CD14-positive monocyte (primary cell): ENCODE data around the gene ARL4D. TPM values are rescaled to one million over a fixed set of nuclear protein-coding genes. Genes with fewer than 3 reads are reported as not detected.
"Not testable (repeated sequence)": the region's sequence is repeated elsewhere in the genome, so short reads cannot be mapped to it uniquely, and the experiment has no call there.

Experiments
- DNase-seq, 3 donors: peaks; one replicate each; pipeline ENCODE4 v3.0.0-alpha.2; 2011 to 2022
- H2AFZ ChIP-seq: 2 replicates; pipeline ENCODE4 v1.6.0; 2012; ENCODE audit warnings: mild to moderate bottlenecking, low read depth, low read length, inconsistent platforms; ENCODE audit not compliant: insufficient read depth, poor library complexity, severe bottlenecking
- H3K27ac ChIP-seq, 2 donors: 1 replicate in 1 of 2; 2 replicates in 1 of 2; pipeline ENCODE4 v1.5.1; 2012 to 2013; ENCODE audit warnings: low read length in 2 of 2, control low read depth in 1 of 2, inconsistent platforms in 1 of 2, low read depth in 1 of 2, mild to moderate bottlenecking in 1 of 2
- H3K27me3 ChIP-seq, 2 donors: one replicate each; pipeline versions ENCODE4 v1.6.0 to v1.6.1; 2011 to 2013; ENCODE audit warnings: low read length in 2 of 2; ENCODE audit not compliant: control insufficient read depth in 2 of 2, insufficient read depth in 2 of 2
- H3K36me3 ChIP-seq, 2 donors: replicated peaks in 1 of 2; 1 replicate in 1 of 2; 2 replicates in 1 of 2; pipeline versions ENCODE4 v1.5.1 to v1.6.1; 2012 to 2013; ENCODE audit warnings: low read length in 2 of 2, control low read depth in 1 of 2, inconsistent platforms in 1 of 2, mild to moderate bottlenecking in 1 of 2; ENCODE audit not compliant: insufficient read depth in 2 of 2, control insufficient read depth in 1 of 2
- H3K4me1 ChIP-seq, 2 donors: 1 replicate in 1 of 2; 2 replicates in 1 of 2; pipeline versions ENCODE4 v1.5.1 to v1.6.1; 2012 to 2013; ENCODE audit warnings: low read length in 2 of 2, control low read depth in 1 of 2, inconsistent platforms in 1 of 2, mild to moderate bottlenecking in 1 of 2, moderate library complexity in 1 of 2; ENCODE audit not compliant: insufficient read depth in 2 of 2, control insufficient read depth in 1 of 2
- H3K4me2 ChIP-seq: replicated peaks from 2 replicates; pipeline ENCODE3; 2012; ENCODE audit warnings: low read length, moderate library complexity, mild to moderate bottlenecking; ENCODE audit not compliant: poor library complexity, severe bottlenecking; ENCODE audit errors: extremely low read depth
- H3K4me3 ChIP-seq, 3 experiments: fragments of 200-600 bp in 1 of 3; sonication (generic) in 1 of 3; replicated peaks in 1 of 3; 1 replicate in 2 of 3; 2 replicates in 1 of 3; pipeline ENCODE4 v1.5.1; 2011 to 2013; ENCODE audit warnings: low read length in 3 of 3, mild to moderate bottlenecking in 3 of 3, control low read depth in 2 of 3, low read depth in 2 of 3, inconsistent platforms in 1 of 3, moderate library complexity in 1 of 3
- H3K79me2 ChIP-seq: 2 replicates; pipeline ENCODE4 v1.6.0; 2012; ENCODE audit warnings: mild to moderate bottlenecking, control low read depth, inconsistent platforms, low read length, moderate library complexity; ENCODE audit not compliant: insufficient read depth
- H3K9ac ChIP-seq: 2 replicates; pipeline ENCODE4 v1.6.0; 2017; ENCODE audit warnings: low read length, mild to moderate bottlenecking; ENCODE audit not compliant: insufficient read depth, poor library complexity, severe bottlenecking
- H3K9me3 ChIP-seq, 2 donors: replicated peaks in 1 of 2; 1 replicate in 1 of 2; 2 replicates in 1 of 2; pipeline versions ENCODE4 v1.5.1 to v1.6.1; 2012 to 2013; ENCODE audit warnings: low read length in 2 of 2, control low read depth in 1 of 2; ENCODE audit not compliant: control insufficient read depth in 1 of 2, insufficient read depth in 1 of 2
- H4K20me1 ChIP-seq: 2 replicates; pipeline ENCODE4 v1.6.0; 2012; ENCODE audit warnings: mild to moderate bottlenecking, low read length, control low read depth, moderate library complexity; ENCODE audit not compliant: insufficient read depth
- H3K27ac Mint-ChIP-seq, 7 donors: one replicate each; pipeline ENCODE4 v1.8.0; 2020; ENCODE audit warnings: mild to moderate bottlenecking in 7 of 7, mixed read lengths in 7 of 7, moderate library complexity in 6 of 7, inconsistent platforms in 2 of 7
- H3K27me3 Mint-ChIP-seq, 3 donors: one replicate each; pipeline ENCODE4 v1.8.0; 2021 to 2022; ENCODE audit warnings: low read depth in 3 of 3, mild to moderate bottlenecking in 3 of 3, mixed read lengths in 3 of 3, moderate library complexity in 3 of 3, inconsistent platforms in 1 of 3
- H3K36me3 Mint-ChIP-seq, 2 donors: one replicate each; pipeline ENCODE4 v1.8.0; 2020; ENCODE audit warnings: mixed read lengths in 2 of 2, inconsistent platforms in 1 of 2, mild to moderate bottlenecking in 1 of 2
- H3K4me1 Mint-ChIP-seq: one replicate; pipeline ENCODE4 v1.8.0; 2020; ENCODE audit warnings: mild to moderate bottlenecking, mixed read lengths
- H3K4me3 Mint-ChIP-seq, 2 donors: one replicate each; pipeline ENCODE4 v1.8.0; 2020; ENCODE audit warnings: mild to moderate bottlenecking in 2 of 2, mixed read lengths in 2 of 2, moderate library complexity in 1 of 2
- H3K9me3 Mint-ChIP-seq, 7 donors: one replicate each; pipeline ENCODE4 v1.8.0; 2020 to 2022; ENCODE audit warnings: mixed read lengths in 7 of 7, mild to moderate bottlenecking in 6 of 7, moderate library complexity in 6 of 7, inconsistent platforms in 2 of 7
- WGBS: methylation state at CpG from one replicate; pipeline ENCODE4 v1.1.5; 2013; ENCODE audit warnings: missing lambda C conversion rate; ENCODE audit not compliant: insufficient coverage; 5-methylcytosine and 5-hydroxymethylcytosine counted together
- intact Hi-C, 2 donors: fragments of 100-400 bp; cut with micrococcal nuclease; formaldehyde crosslinking; loops; one replicate each; pipeline versions ENCODE4 v1.15.0 to v1.15.1; 2023
- polyA plus RNA-seq, 3 donors: library from polyadenylated mRNA; depleted of rRNA in 1 of 3; unstranded in 2 of 3; stranded (reverse) in 1 of 3; fragments of 300-500 nt in 2 of 3; fragments of >200 nt in 1 of 3; fragmentation: Illumina TruSeq in 2 of 3; gene quantifications; 1 replicate in 2 of 3; 2 replicates in 1 of 3; pipeline ENCODE4 v1.2.3, GENCODE V29; 2012 to 2021
- TF ChIP-seq, protein P1 (sequence below): fragments of 200-600 bp; IDR thresholded peaks from one replicate; pipeline ENCODE4 v1.8.0; 2022; ENCODE audit warnings: antibody characterized with exemption, mild to moderate bottlenecking

Gene ARL4D
- polyA plus RNA-seq, 3 donors = 0.75 to 2.4 (median 1.7) TPM

- Histone ChIP-seq H3K4me2 (no peak overlapping the region), H3K27ac (no peak overlapping the region), H3K79me2 (peaks cover 4% of the 10 kb centered on the region), H3K4me1 (peaks cover 48 to 60% of the 10 kb centered on the region in 2 donors), H3K9ac (no peak overlapping the region), H3K36me3 (no peaks in the 10 kb centered on the region), H3K27me3 (no peaks in the 10 kb centered on the region), H3K9me3 (no peaks in the 10 kb centered on the region), H2AFZ (no peak overlapping the region), H3K4me3 (no peak overlapping the region), H4K20me1 (no peaks in the 10 kb centered on the region)
- intact Hi-C loops = no loop called here
- H3K27ac Mint-ChIP-seq = peak overlapping the region in 2 of 7 donors; percentile 13 to 21
- H3K36me3 Mint-ChIP-seq = no peaks in the 10 kb centered on the region
- WGBS = 91% methylated on average over 4 of the region's 6 CpGs
- TF ChIP-seq, protein P1, sequence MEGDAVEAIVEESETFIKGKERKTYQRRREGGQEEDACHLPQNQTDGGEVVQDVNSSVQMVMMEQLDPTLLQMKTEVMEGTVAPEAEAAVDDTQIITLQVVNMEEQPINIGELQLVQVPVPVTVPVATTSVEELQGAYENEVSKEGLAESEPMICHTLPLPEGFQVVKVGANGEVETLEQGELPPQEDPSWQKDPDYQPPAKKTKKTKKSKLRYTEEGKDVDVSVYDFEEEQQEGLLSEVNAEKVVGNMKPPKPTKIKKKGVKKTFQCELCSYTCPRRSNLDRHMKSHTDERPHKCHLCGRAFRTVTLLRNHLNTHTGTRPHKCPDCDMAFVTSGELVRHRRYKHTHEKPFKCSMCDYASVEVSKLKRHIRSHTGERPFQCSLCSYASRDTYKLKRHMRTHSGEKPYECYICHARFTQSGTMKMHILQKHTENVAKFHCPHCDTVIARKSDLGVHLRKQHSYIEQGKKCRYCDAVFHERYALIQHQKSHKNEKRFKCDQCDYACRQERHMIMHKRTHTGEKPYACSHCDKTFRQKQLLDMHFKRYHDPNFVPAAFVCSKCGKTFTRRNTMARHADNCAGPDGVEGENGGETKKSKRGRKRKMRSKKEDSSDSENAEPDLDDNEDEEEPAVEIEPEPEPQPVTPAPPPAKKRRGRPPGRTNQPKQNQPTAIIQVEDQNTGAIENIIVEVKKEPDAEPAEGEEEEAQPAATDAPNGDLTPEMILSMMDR = no peak
- peaks cover 38% of the 10 kb centered on the region for H3K4me1 Mint-ChIP-seq
- H3K4me3 Mint-ChIP-seq = no peak overlapping the region
- peaks cover 0 to 3% (median 2%) of the 10 kb centered on the region in 3 donors for H3K27me3 Mint-ChIP-seq
- peaks cover 0 to 5% (median 0%) of the 10 kb centered on the region in 7 donors for H3K9me3 Mint-ChIP-seq
- no peak for DNase-seq
Measured at GRCh38 chr17:43392397-43392796, 6.4 kb upstream of the ARL4D start.

GRCh38 chr17:43393944-43394482 is 4.8 kb upstream of the ARL4D start:
- Mint-ChIP-seq H3K4me1 (peaks cover 45% of the 10 kb centered on the region), H3K9me3 (peaks cover 0 to 4% (median 0%) of the 10 kb centered on the region in 7 donors), H3K36me3 (no peaks in the 10 kb centered on the region), H3K27me3 (peaks cover 0 to 6% (median under 1%) of the 10 kb centered on the region in 3 donors), H3K27ac (peak overlapping the region in 4 of 7 donors; percentile 15 to 58 (median 34)), H3K4me3 (no peak overlapping the region)
- 20% methylated on average over 1 of the region's 11 CpGs for WGBS
- TF ChIP-seq, protein P1 = peak; percentile 86
- Histone ChIP-seq H3K79me2 (no peaks in the 10 kb centered on the region), H3K9ac (no peak overlapping the region), H3K27ac (peak overlapping the region in 1 of 2 donors; percentile 6), H3K27me3 (no peaks in the 10 kb centered on the region), H2AFZ (peak overlapping the region; percentile 69), H4K20me1 (no peaks in the 10 kb centered on the region), H3K4me3 (peak overlapping the region in 1 of 3 experiments; percentile 18), H3K4me2 (peak overlapping the region; percentile 29), H3K9me3 (no peaks in the 10 kb centered on the region), H3K36me3 (no peaks in the 10 kb centered on the region), H3K4me1 (peaks cover 52 to 66% of the 10 kb centered on the region in 2 donors)
- peak; percentile 75 to 88 (median 84) for DNase-seq
- intact Hi-C loops = loop anchor here (1.0 kb wide), 1 partner anchor 89 kb away; the partner anchor contains the start of gene DHX8 (in 2 of the 2)

GRCh38 chr17:43394696-43395095 is 4.1 kb upstream of the ARL4D start:
- 95% methylated on average over 6 of the region's 12 CpGs for WGBS
- not testable (repeated sequence) for H3K36me3 ChIP-seq, H3K4me2 ChIP-seq, H3K27me3 ChIP-seq, H3K36me3 Mint-ChIP-seq, H3K27ac ChIP-seq, H3K79me2 ChIP-seq, H3K9me3 ChIP-seq, H3K9me3 Mint-ChIP-seq, DNase-seq, H4K20me1 ChIP-seq, H3K27me3 Mint-ChIP-seq, H3K4me3 ChIP-seq, H3K4me3 Mint-ChIP-seq, H3K9ac ChIP-seq
- peak overlapping the region in 2 of 7 donors; percentile 41 to 58 for H3K27ac Mint-ChIP-seq
- Histone ChIP-seq H2AFZ (peak overlapping the region; percentile 69), H3K4me1 (peaks cover 55 to 68% of the 10 kb centered on the region in 2 donors)
- H3K4me1 Mint-ChIP-seq = peaks cover 46% of the 10 kb centered on the region
- intact Hi-C loops = loop anchor here (1.0 kb wide), 1 partner anchor 89 kb away; the partner anchor contains the start of gene DHX8 (in 2 of the 2)
